Activated T-cell treated with anti-CD3 and anti-CD28 coated beads, Interleukin-2, amount 50 U/mL, for 24 hours (primary cell): ENCODE results near the gene SLC25A15.
"Not testable (repeated sequence)": the region's sequence is repeated elsewhere in the genome, so short reads cannot be mapped to it uniquely, and the experiment has no call there.

Source experiments
- DNase-seq: peaks from one replicate; pipeline ENCODE4 v3.0.0-alpha.2; 2020
- H3K27ac Mint-ChIP-seq: 2 replicates; pipeline ENCODE4 v1.8.0; 2020; ENCODE audit warnings: mild to moderate bottlenecking, mixed read lengths
- H3K27me3 Mint-ChIP-seq: 2 replicates; pipeline ENCODE4 v1.8.0; 2020; ENCODE audit warnings: mixed read lengths
- H3K36me3 Mint-ChIP-seq: 2 replicates; pipeline ENCODE4 v1.8.0; 2020; ENCODE audit warnings: low read depth, mixed read lengths
- H3K4me1 Mint-ChIP-seq: 2 replicates; pipeline ENCODE4 v1.8.0; 2020; ENCODE audit warnings: low read depth, mixed read lengths
- H3K4me3 Mint-ChIP-seq: 2 replicates; pipeline ENCODE4 v1.8.0; 2020; ENCODE audit warnings: mild to moderate bottlenecking, moderate library complexity, mixed read lengths
- H3K9me3 Mint-ChIP-seq: 2 replicates; pipeline ENCODE4 v1.8.0; 2020; ENCODE audit warnings: mixed read lengths

Gene SLC25A15

DNA sequence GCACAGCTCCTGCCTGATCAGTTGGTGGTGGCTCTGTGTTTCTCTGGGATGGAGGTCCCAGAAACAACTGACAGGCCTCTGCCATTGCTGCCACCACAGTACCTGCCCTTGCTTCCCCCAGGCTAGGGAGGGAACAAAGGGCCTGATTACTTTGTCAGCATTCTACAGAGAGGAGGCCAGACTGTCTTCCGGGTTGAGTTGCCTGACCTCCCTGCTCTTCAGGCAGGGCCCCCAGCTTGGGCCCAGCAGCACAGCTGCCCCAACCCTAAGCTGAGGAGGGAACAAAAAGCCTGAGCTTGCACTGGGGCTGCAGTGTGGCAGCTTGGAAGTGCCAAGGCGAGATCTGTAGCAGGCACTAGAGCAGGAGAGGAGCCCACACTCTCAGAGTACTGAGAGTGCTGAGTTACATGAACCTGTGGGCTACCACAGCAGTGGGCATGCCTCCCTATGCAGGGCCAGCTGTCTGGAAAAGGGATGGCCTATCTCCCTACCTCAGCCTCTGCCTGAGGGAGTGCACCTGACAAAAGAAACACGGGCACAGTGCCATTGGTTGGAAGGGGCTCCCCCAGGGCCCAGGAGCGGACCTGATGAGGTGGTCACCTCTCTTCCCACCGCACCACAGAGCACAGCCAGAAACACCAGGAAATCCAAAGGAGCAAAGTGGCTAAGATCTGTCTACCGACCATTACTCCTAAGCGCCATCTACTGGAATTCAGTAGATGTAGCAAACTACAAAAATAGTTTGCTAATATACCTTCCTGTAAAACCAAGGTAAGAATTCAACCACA, 24.4 kb downstream of the SLC25A15 start:
- peak overlapping the region; percentile 24 for H3K27ac Mint-ChIP-seq
- H3K9me3 Mint-ChIP-seq, result peaks cover 13% of the 10 kb centered on the region
- H3K4me3 Mint-ChIP-seq, result no peak overlapping the region
- peaks cover 76% of the 10 kb centered on the region for H3K36me3 Mint-ChIP-seq
- no peak for DNase-seq
- no peaks in the 10 kb centered on the region for H3K27me3 Mint-ChIP-seq
- peaks cover 2% of the 10 kb centered on the region for H3K4me1 Mint-ChIP-seq

DNA sequence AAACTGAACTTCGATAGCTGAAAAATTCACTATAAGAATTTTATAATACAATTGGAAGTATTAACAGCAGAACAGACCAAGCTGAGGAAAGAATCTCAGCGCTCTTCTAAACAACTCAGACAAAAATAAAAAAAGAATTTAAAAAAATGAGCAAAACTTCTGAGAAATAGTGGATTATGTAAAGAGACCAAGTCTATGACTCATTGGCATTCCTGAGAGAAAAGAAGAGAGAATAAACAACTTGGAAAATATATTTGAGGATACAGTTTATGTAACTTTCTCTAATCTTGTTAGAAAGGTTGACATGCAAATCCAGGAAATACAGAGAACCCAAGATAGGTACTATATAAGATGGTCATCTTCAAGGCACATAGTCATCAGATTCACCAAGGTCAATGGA, 25.4 kb downstream of the SLC25A15 start:
- Mint-ChIP-seq H3K27ac (no peak overlapping the region), H3K27me3 (no peaks in the 10 kb centered on the region), H3K4me3 (no peak overlapping the region), H3K9me3 (peaks cover 13% of the 10 kb centered on the region), H3K4me1 (peaks cover 11% of the 10 kb centered on the region), H3K36me3 (peaks cover 67% of the 10 kb centered on the region)
- no peak for DNase-seq

DNA sequence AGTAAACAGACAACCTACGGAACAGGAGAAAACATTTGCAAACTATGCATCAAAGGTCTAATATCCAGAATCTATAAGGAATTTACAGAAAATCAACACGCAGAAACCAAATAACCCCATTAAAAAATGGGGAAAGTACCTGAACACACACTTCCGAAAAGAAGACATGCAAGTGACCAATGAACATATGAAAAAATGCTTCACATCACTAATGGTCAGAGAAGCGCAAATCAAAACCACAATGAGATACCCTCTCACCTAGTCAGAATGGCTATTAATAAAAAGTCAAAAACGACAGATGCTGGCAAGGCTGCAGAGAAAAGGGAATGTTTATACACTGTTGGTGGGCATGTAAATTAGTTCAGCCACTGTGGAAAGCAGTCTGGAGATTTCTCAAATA, 29.5 kb downstream of the SLC25A15 start:
- peaks cover 21% of the 10 kb centered on the region for H3K4me1 Mint-ChIP-seq
- peaks cover 30% of the 10 kb centered on the region for H3K36me3 Mint-ChIP-seq
- H3K4me3 Mint-ChIP-seq, result no peak overlapping the region
- H3K9me3 Mint-ChIP-seq, result peaks cover 13% of the 10 kb centered on the region
- DNase-seq, result no peak
- H3K27ac Mint-ChIP-seq, result peak overlapping the region; percentile 60
- no peaks in the 10 kb centered on the region for H3K27me3 Mint-ChIP-seq

DNA sequence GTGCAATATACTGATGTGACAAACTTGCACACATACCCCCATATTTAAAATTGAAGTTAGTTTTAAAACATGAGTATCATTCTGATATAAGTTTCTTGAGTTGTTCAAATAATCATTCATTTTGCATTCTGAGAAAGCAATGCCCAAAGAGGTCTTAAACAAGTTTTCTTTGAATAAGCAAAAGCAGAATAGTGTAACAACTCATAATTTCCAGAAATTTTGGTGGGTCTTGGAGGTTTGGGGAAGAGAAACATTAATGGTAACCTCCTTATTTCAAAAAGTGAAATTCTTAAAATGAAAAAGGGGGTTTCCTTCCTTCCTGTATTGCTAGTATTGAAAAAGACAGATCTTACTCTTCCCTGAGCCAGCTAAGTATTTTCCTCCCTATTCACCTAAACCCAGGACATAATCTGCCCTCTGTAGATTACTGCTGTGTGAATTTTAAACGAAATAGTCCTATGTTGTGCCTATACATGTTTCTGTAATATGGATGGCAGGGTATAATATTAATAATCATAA, 30.4 kb downstream of the SLC25A15 start:
- H3K4me1 Mint-ChIP-seq, result peaks cover 21% of the 10 kb centered on the region
- no peak overlapping the region for H3K4me3 Mint-ChIP-seq
- H3K9me3 Mint-ChIP-seq, result peaks cover 13% of the 10 kb centered on the region
- H3K27ac Mint-ChIP-seq, result peak overlapping the region; percentile 60
- no peaks in the 10 kb centered on the region for H3K27me3 Mint-ChIP-seq
- no peak for DNase-seq
- H3K36me3 Mint-ChIP-seq, result peaks cover 20% of the 10 kb centered on the region

DNA sequence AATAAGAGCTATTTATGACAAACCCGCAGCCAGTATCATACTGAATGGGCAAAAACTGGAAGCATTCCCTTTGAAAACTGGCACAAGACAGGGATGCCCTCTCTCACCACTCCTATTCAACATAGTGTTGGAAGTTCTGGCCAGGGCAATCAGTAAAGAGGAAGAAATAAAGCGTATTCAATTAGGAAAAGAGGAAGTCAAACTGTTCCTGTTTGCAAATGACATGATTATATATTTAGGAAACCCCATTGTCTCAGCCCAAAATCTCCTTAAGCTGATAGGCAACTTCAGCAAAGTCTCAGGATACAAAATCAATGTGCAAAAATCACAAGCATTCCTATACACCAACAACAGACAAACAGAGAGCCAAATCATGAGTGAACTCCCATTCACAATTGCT, 50.3 kb downstream of the SLC25A15 start:
- H3K27ac Mint-ChIP-seq, H3K9me3 Mint-ChIP-seq, DNase-seq, H3K27me3 Mint-ChIP-seq, H3K4me1 Mint-ChIP-seq, H3K4me3 Mint-ChIP-seq: not testable (repeated sequence)
- peaks cover 27% of the 10 kb centered on the region for H3K36me3 Mint-ChIP-seq

DNA sequence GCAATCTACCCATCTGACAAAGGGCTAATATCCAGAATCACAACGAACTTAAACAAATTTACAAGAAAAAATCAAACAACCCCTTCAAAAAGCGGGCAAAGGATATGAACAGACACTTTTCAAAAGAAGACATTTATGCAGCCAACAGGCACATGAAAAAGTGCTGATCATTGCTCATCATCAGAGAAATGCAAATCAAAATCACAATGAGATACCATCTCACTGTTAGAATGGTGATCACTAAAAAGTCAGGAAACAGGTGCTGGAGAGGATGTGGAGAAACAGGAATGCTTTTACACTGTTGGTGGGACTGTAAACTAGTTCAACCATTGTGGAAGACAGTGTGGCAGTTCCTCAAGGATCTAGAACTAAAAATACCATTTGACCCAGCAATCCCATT, 51.5 kb downstream of the SLC25A15 start:
- not testable (repeated sequence) for H3K4me1 Mint-ChIP-seq, H3K27ac Mint-ChIP-seq, DNase-seq, H3K27me3 Mint-ChIP-seq, H3K9me3 Mint-ChIP-seq, H3K4me3 Mint-ChIP-seq
- peaks cover 30% of the 10 kb centered on the region for H3K36me3 Mint-ChIP-seq
